ENCODE data around the gene EYA4.

The EYA4 gene

GRCh38 chr6:133550026-133550425 lies 308.9 kb downstream of the EYA4 start:
- Histone ChIP-seq H3K36me3 (ENCODE audit: insufficient read depth, low read length) (no peaks in the 10 kb centered on the region), H3K9ac (ENCODE audit: low read length) (no peak overlapping the region), H3K27me3 (ENCODE audit: insufficient read depth, low read length) (no peaks in the 10 kb centered on the region), H3K9me2 (ENCODE audit: low read depth, low read length) (no peaks in the 10 kb centered on the region), H2AFZ (ENCODE audit: low read length) (no peak overlapping the region), H3K4me1 (ENCODE audit: insufficient read depth, low read length, severe bottlenecking) (no peaks in the 10 kb centered on the region), H3K27ac (ENCODE audit: low read depth, low read length, poor library complexity, severe bottlenecking) (no peak overlapping the region), H3K4me3 (ENCODE audit: low read depth, low read length, poor library complexity, severe bottlenecking) (no peak overlapping the region), H4K20me1 (ENCODE audit: insufficient read depth, low read length) (no peaks in the 10 kb centered on the region), H3K79me2 (ENCODE audit: insufficient read depth, low read length) (no peaks in the 10 kb centered on the region), H3F3A (ENCODE audit: insufficient read depth, low read length) (no peaks in the 10 kb centered on the region), H3K9me3 (ENCODE audit: low read length) (no peaks in the 10 kb centered on the region), H3K4me2 (ENCODE audit: low read length) (no peak overlapping the region)
- TF ChIP-seq CTCF (IDR thresholded peaks at IDR 0.05; ENCODE audit: low read length), result no peak
- TF ChIP-seq EZH2 (IDR thresholded peaks at IDR 0.05; ENCODE audit: borderline replicate concordance, low read length), result no peak

- Histone ChIP-seq H3K9ac (ENCODE audit: low read length) (no peak overlapping the region), H3K4me2 (ENCODE audit: low read length) (no peak overlapping the region), H3K27me3 (ENCODE audit: insufficient read depth, low read length) (no peaks in the 10 kb centered on the region), H3K27ac (ENCODE audit: low read depth, low read length, poor library complexity, severe bottlenecking) (no peak overlapping the region), H3K9me2 (ENCODE audit: low read depth, low read length) (no peaks in the 10 kb centered on the region), H3K4me1 (ENCODE audit: insufficient read depth, low read length, severe bottlenecking) (no peaks in the 10 kb centered on the region), H3F3A (ENCODE audit: insufficient read depth, low read length) (no peaks in the 10 kb centered on the region), H3K9me3 (ENCODE audit: low read length) (no peaks in the 10 kb centered on the region), H3K36me3 (ENCODE audit: insufficient read depth, low read length) (no peaks in the 10 kb centered on the region), H4K20me1 (ENCODE audit: insufficient read depth, low read length) (no peaks in the 10 kb centered on the region), H3K79me2 (ENCODE audit: insufficient read depth, low read length) (no peaks in the 10 kb centered on the region), H2AFZ (ENCODE audit: low read length) (no peak overlapping the region), H3K4me3 (ENCODE audit: low read depth, low read length, poor library complexity, severe bottlenecking) (no peak overlapping the region)
- TF ChIP-seq EZH2 (IDR thresholded peaks at IDR 0.05; ENCODE audit: borderline replicate concordance, low read length), result no peak
- TF ChIP-seq CTCF (IDR thresholded peaks at IDR 0.05; ENCODE audit: low read length), result no peak
These were observed 310.3 kb downstream of the EYA4 start for GRCh38 chr6:133551436-133551835.

- no peak for TF ChIP-seq CTCF (IDR thresholded peaks at IDR 0.05; ENCODE audit: low read length)
- no peak for TF ChIP-seq EZH2 (IDR thresholded peaks at IDR 0.05; ENCODE audit: borderline replicate concordance, low read length)
- H4K20me1 ChIP-seq (ENCODE audit: insufficient read depth, low read length), result no peaks in the 10 kb centered on the region
- H3F3A ChIP-seq (ENCODE audit: insufficient read depth, low read length), result no peaks in the 10 kb centered on the region
- no peak overlapping the region for H3K9ac ChIP-seq (ENCODE audit: low read length)
- no peaks in the 10 kb centered on the region for H3K36me3 ChIP-seq (ENCODE audit: insufficient read depth, low read length)
- H3K9me3 ChIP-seq (ENCODE audit: low read length), result no peaks in the 10 kb centered on the region
- H3K27me3 ChIP-seq (ENCODE audit: insufficient read depth, low read length), result no peaks in the 10 kb centered on the region
- H3K9me2 ChIP-seq (ENCODE audit: low read depth, low read length), result no peaks in the 10 kb centered on the region
- no peak overlapping the region for H2AFZ ChIP-seq (ENCODE audit: low read length)
- H3K27ac ChIP-seq (ENCODE audit: low read depth, low read length, poor library complexity, severe bottlenecking), result no peak overlapping the region
- H3K4me3 ChIP-seq (ENCODE audit: low read depth, low read length, poor library complexity, severe bottlenecking), result no peak overlapping the region
- no peaks in the 10 kb centered on the region for H3K79me2 ChIP-seq (ENCODE audit: insufficient read depth, low read length)
- H3K4me1 ChIP-seq (ENCODE audit: insufficient read depth, low read length, severe bottlenecking), result no peaks in the 10 kb centered on the region
- H3K4me2 ChIP-seq (ENCODE audit: low read length), result no peak overlapping the region
These were observed 310.7 kb downstream of the EYA4 start for GRCh38 chr6:133551847-133552341.
